GM12892 (cell line): Measurements from ENCODE around the gene MKRN2OS. TPM values are rescaled to one million over a fixed set of nuclear protein-coding genes. Genes with fewer than 3 reads are reported as not detected.

Source experiments
- DNase-seq: peaks from one replicate; pipeline ENCODE4 v3.0.0; 2011; ENCODE audit not compliant: insufficient read length
- FAIRE-seq: peaks from 2 replicates; lab custom pipeline; 2011; peaks lifted over from hg19 to GRCh38; lab: Jason Lieb, UNC
- POLR2A ChIP-seq: IDR thresholded peaks from 2 replicates; pipeline ENCODE4 v1.6.1; 2011; ENCODE audit warnings: low read depth, low read length, control low read depth
- POLR2AphosphoS5 ChIP-seq: IDR thresholded peaks from 2 replicates; pipeline ENCODE4 v1.6.1; 2011; ENCODE audit warnings: low read depth, low read length, control low read depth
- TAF1 ChIP-seq: IDR thresholded peaks from 2 replicates; pipeline ENCODE4 v1.6.1; 2011; ENCODE audit warnings: low read depth, mild to moderate bottlenecking, control low read depth, low read length, borderline replicate concordance
- polyA plus RNA-seq: library from polyadenylated mRNA; unstranded; fragments of >200 nt; gene quantifications from one replicate; pipeline ENCODE4 v1.2.1, GENCODE V29; 2012; ENCODE audit warnings: missing spikeins, inconsistent platforms; ENCODE audit not compliant: missing spikeins

The MKRN2OS gene
- polyA plus RNA-seq = 0.51 TPM

- no peak for DNase-seq
Measured at GRCh38 chr3:12545473-12545791, at the start of gene MKRN2OS. MKRN2OS (minus strand) TSS chr3:12545499; CDS start chr3:12545464, 35 bp downstream.

GRCh38 chr3:12593473-12593872, 48.2 kb upstream of the MKRN2OS start:
- FAIRE-seq (no peak), DNase-seq (no peak)
- TF ChIP-seq TAF1 (no peak), POLR2AphosphoS5 (no peak), POLR2A (no peak)

More at GRCh38 chr3:12545473-12545791, at the start of gene MKRN2OS:
- no peak for FAIRE-seq
- no peak for TF ChIP-seq TAF1
- no peak for TF ChIP-seq POLR2A
- TF ChIP-seq POLR2AphosphoS5 = no peak

GRCh38 chr3:12591997-12592715, 46.9 kb upstream of the MKRN2OS start:
- DNase-seq (no peak), FAIRE-seq (no peak)
- TF ChIP-seq TAF1 = no peak
- no peak for TF ChIP-seq POLR2AphosphoS5
- TF ChIP-seq POLR2A = no peak

- DNase-seq (no peak), FAIRE-seq (no peak)
- no peak for TF ChIP-seq POLR2A
- TF ChIP-seq TAF1 = no peak
- TF ChIP-seq POLR2AphosphoS5 = no peak
Measured at GRCh38 chr3:12591456-12591855, 46.2 kb upstream of the MKRN2OS start.

- DNase-seq = no peak
- no peak for TF ChIP-seq POLR2A
- no peak for FAIRE-seq
Measured at GRCh38 chr3:12590096-12590495, 44.8 kb upstream of the MKRN2OS start.

GRCh38 chr3:12588039-12589009, 43.0 kb upstream of the MKRN2OS start:
- no peak for DNase-seq
- no peak for FAIRE-seq
- no peak for TF ChIP-seq TAF1
- TF ChIP-seq POLR2AphosphoS5 = no peak; the same call in 1 of the 2 replicates
- TF ChIP-seq POLR2A = no peak

- DNase-seq = no peak
- no peak for FAIRE-seq
- TF ChIP-seq POLR2AphosphoS5 (no peak; the same call in 1 of the 2 replicates), POLR2A (no peak), TAF1 (no peak)
Measured at GRCh38 chr3:12586403-12586802, 41.1 kb upstream of the MKRN2OS start.

GRCh38 chr3:12585970-12586369, 40.7 kb upstream of the MKRN2OS start:
- DNase-seq = no peak
- TF ChIP-seq POLR2AphosphoS5 = peak; percentile 17; the same call in 1 of the 2 replicates
- peak; percentile 54 for TF ChIP-seq POLR2A
- no peak for TF ChIP-seq TAF1
- FAIRE-seq = no peak

- DNase-seq = no peak
- no peak for TF ChIP-seq POLR2AphosphoS5
- TF ChIP-seq POLR2A = no peak
- TF ChIP-seq TAF1 = no peak
- no peak for FAIRE-seq
Measured at GRCh38 chr3:12585181-12585580, 39.9 kb upstream of the MKRN2OS start.

- TF ChIP-seq POLR2A = no peak
- TF ChIP-seq TAF1 = no peak
- TF ChIP-seq POLR2AphosphoS5 = no peak
- no peak for DNase-seq
- FAIRE-seq = no peak
Measured at GRCh38 chr3:12584083-12584482, 38.8 kb upstream of the MKRN2OS start.

- no peak for DNase-seq
- FAIRE-seq = no peak
- TF ChIP-seq TAF1 (no peak), POLR2AphosphoS5 (no peak), POLR2A (no peak)
Measured at GRCh38 chr3:12583280-12583679, 38.0 kb upstream of the MKRN2OS start.

- no peak for DNase-seq
- TF ChIP-seq TAF1 (no peak), POLR2A (no peak), POLR2AphosphoS5 (no peak)
- no peak for FAIRE-seq
Measured at GRCh38 chr3:12582730-12583129, 37.4 kb upstream of the MKRN2OS start.
